ENCODE results near the gene SNF8.

SNF8 gene

GRCh38 chr17:48951572-48951971, 6.9 kb upstream of the SNF8 start:
- TF ChIP-seq FOXP2 (optimal IDR thresholded peaks at IDR 0.05; ENCODE audit: borderline replicate concordance, extremely low read depth, extremely low read length, insufficient read depth) (no peak), SIN3A (IDR thresholded peaks at IDR 0.05; ENCODE audit: borderline replicate concordance, insufficient read depth, low read length) (no peak), POLR2AphosphoS5 (IDR thresholded peaks at IDR 0.05; ENCODE audit: low read depth, low read length) (no peak), REST (IDR thresholded peaks at IDR 0.05; ENCODE audit: insufficient read depth in 1 of 2, low read depth in 2 of 2, low read length in 2 of 2) (no peak), TAF1 (IDR thresholded peaks at IDR 0.05; ENCODE audit: borderline replicate concordance, insufficient read depth, low read length) (no peak)

DNA sequence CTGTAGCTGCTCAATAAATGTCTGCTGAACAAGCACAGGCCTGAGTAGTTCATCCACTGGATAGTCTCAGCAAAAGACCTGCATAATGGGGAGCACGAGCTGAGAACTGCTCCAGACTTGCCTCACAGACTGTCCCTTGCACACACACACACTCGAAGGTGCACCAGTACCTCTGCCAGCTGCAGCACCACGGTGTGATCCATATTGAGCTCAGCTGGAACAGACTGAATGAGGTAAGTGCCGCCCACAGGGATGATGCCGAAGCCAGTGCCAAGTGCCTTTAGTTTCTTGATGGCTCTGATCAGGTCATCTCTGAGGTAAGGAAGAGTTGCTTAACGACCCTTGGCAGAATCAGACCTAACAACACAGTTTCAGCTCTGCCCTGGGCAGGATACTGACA, 11.6 kb downstream of the SNF8 start:
- no peak for TF ChIP-seq FOXP2 (optimal IDR thresholded peaks at IDR 0.05; ENCODE audit: borderline replicate concordance, extremely low read depth, extremely low read length, insufficient read depth)
- no peak for TF ChIP-seq POLR2AphosphoS5 (IDR thresholded peaks at IDR 0.05; ENCODE audit: low read depth, low read length)
- TF ChIP-seq TAF1 (IDR thresholded peaks at IDR 0.05; ENCODE audit: borderline replicate concordance, insufficient read depth, low read length), result no peak
- no peak for TF ChIP-seq REST (IDR thresholded peaks at IDR 0.05; ENCODE audit: insufficient read depth in 1 of 2, low read depth in 2 of 2, low read length in 2 of 2)
- no peak for TF ChIP-seq SIN3A (IDR thresholded peaks at IDR 0.05; ENCODE audit: borderline replicate concordance, insufficient read depth, low read length)

- TF ChIP-seq POLR2AphosphoS5 (IDR thresholded peaks at IDR 0.05; ENCODE audit: low read depth, low read length), result peak; percentile 50; the same call in 1 of the 2 replicates
- TF ChIP-seq SIN3A (IDR thresholded peaks at IDR 0.05; ENCODE audit: borderline replicate concordance, insufficient read depth, low read length), result no peak
Measured at GRCh38 chr17:48930435-48930873, 14.2 kb downstream of the SNF8 start.

DNA sequence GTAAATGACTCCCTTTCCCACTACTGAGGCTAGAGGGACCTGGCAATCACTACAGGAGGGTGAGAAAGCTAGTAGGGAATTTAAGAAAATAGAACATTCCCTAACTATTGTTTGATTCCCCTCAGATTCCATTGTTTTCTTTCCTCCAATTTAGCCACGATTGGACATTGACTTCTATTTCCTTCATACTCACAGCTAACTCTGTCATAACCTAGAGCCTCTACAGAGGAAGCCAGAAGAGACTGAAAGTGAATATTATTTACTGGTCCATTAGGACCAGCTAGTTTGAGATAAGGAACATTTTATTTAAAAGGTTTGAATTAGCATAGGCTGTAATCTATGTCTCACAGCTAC, 14.9 kb downstream of the SNF8 start:
- TF ChIP-seq FOXP2 (optimal IDR thresholded peaks at IDR 0.05; ENCODE audit: borderline replicate concordance, extremely low read depth, extremely low read length, insufficient read depth), result no peak
- no peak for TF ChIP-seq SIN3A (IDR thresholded peaks at IDR 0.05; ENCODE audit: borderline replicate concordance, insufficient read depth, low read length)
- TF ChIP-seq REST (IDR thresholded peaks at IDR 0.05; ENCODE audit: insufficient read depth in 1 of 2, low read depth in 2 of 2, low read length in 2 of 2), result no peak
- no peak for TF ChIP-seq POLR2AphosphoS5 (IDR thresholded peaks at IDR 0.05; ENCODE audit: low read depth, low read length)
- TF ChIP-seq TAF1 (IDR thresholded peaks at IDR 0.05; ENCODE audit: borderline replicate concordance, insufficient read depth, low read length), result no peak

DNA sequence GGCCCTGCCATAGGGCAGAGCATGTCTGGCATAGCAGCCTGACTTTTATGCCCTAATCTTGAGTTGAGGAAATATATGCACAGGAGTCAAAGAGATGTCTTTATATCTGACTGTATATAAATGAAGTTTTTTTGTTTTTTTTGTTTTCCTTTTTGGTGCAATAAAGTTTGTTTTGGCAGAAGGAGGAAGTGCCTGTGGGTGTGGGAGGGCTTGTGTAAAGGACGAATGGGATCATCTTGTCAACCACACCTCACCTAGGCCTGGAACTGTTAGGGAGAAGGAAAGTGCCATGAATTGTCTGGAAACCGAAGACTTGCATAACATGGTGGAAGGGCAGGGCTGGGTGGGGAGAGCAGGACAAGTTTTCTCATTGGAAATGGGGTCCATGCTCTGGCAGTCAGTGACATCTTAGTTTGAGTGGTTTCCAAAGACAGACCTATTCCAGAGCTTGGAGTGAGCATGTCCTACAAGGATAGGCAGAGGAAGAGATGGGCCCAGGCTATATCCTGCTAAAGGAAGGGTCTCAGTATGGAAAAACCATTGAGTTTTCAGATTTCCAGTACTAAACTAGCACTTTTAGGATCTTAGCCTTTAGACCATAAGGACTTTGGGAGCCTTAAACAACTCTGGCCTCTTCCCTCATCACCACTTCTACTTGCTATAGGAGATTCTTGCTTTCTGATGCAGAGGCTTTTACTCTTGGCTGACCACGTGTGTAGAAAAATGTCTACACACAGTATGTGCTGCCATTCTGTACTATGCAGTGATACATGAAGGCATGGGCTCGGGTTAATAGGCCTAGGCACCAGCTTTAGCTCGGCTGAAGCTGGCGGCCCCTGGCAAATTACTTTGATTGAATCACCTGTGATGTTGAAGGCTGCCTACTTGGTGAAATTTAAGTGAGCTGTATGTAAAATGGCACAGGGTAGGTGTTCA, 15.5 kb downstream of the SNF8 start:
- TF ChIP-seq POLR2AphosphoS5 (IDR thresholded peaks at IDR 0.05; ENCODE audit: low read depth, low read length) (peak; percentile 65; the same call in 1 of the 2 replicates), REST (IDR thresholded peaks at IDR 0.05; ENCODE audit: insufficient read depth in 1 of 2, low read depth in 2 of 2, low read length in 2 of 2) (no peak)
